DMS 273 (cell line): ENCODE results near the gene EIF5AL1.
"Not testable (repeated sequence)": the region's sequence is repeated elsewhere in the genome, so short reads cannot be mapped to it uniquely, and the experiment has no call there.

Experiments used
- DNase-seq: peaks from one replicate; lab custom pipeline; 2025; ENCODE audit not compliant: unreplicated experiment; lab: John Stamatoyannopoulos, UW

Gene EIF5AL1

GRCh38 chr10:79555354-79556309 lies 43.3 kb downstream of the EIF5AL1 start:
- DNase-seq, result no peak

- not testable (repeated sequence) for DNase-seq
Observed at GRCh38 chr10:79556961-79557360, 44.6 kb downstream of the EIF5AL1 start.

- peak; percentile 53 for DNase-seq
Observed at GRCh38 chr10:79559726-79560125, 47.4 kb downstream of the EIF5AL1 start.

GRCh38 chr10:79560160-79560709 lies 47.9 kb downstream of the EIF5AL1 start, which contains the start of gene SFTPA2:
Gene SFTPA2, minus strand, starts transcription at chr10:79560407. Its CDS starts 924 bp downstream, at chr10:79559483.
- no peak for DNase-seq

- no peak for DNase-seq
Observed at GRCh38 chr10:79561257-79561656, 48.9 kb downstream of the EIF5AL1 start.

- DNase-seq, result peak; percentile 56
Observed at GRCh38 chr10:79562135-79562756, 49.9 kb downstream of the EIF5AL1 start.

GRCh38 chr10:79563426-79563825 lies 51.1 kb downstream of the EIF5AL1 start:
- peak; percentile 4 for DNase-seq
